ELF-1 (cell line): ENCODE results near the gene SEC23A.

ENCODE experiments used
- DNase-seq: peaks from one replicate; pipeline ENCODE4 v3.0.0-alpha.2; 2016; ENCODE audit warnings: low read depth, low spot score

The SEC23A gene

DNA sequence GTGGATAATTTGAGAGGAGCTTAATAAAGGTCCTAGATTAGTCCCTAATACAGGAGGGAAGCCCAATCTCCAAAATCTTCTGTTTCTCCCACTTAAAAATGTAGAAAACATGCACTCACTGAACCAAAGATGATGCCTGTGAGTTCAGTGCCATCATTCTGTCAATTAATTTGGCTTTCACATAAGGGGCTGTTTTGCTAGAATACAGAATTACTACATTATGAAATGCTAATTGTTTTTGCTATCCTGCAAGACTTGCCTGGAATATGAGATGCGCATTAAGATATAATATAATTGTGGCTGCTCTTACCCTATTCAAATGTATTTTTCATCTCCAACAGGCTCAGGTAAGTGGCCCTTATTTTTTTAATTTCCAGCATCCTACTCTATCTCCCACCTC is 111.7 kb downstream of the SEC23A start:
- DNase-seq, result no peak

DNA sequence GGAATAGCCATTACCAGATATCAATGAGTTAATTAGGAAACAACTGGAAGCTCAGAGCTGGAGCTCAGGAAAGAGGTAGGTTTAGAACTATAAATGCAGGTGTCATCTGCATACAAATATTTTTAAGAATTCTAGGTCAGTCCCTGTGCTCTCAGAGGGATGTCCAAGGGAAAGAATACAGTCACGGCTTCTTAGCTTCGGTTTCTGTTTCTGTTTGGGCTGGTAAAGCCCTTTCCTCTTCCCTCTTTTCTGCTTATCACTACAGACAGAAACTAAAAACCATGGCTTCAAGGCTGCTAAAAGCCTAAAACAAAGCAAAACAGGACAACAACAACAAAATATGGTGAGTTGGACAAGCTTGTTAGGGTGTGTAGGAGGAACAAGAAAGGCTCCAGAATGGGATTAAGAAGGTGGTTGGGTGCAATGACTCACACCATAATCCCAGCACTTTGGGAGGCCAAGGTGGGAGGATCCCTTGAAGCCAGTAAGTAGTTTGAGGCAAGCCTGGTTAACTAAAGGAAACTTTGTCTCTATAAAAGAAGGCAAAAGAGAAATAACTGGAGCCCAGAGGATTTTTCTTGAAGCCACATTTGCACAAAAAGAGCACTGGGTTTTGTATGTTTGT is 113.0 kb downstream of the SEC23A start:
- DNase-seq, result peak; percentile 8

DNA sequence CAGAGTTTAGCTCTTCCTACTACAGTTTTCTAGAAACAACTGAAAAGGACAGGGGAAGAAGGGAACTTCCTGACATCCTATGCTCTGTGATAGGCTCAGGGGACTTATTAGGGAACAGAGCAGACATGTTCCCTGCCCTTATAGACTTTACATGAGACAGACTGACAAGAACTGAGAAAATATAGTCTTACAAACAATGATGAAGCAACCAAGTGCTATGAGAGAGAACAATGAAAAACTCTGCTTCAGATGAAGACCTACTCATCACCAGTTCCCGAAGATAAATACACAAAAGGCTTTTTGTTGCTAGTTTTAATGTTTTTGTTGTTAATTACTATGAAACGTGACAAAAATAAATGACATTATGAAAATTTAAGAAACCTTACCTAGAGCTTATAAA is 115.3 kb downstream of the SEC23A start:
- no peak for DNase-seq

GRCh38 chr14:38982837-38983236 is 120.2 kb downstream of the SEC23A start:
- DNase-seq, result no peak

- no peak for DNase-seq
Measured at GRCh38 chr14:38982278-38982677, 120.8 kb downstream of the SEC23A start.
